GM12865 (cell line): ENCODE results near the gene MTUS2.

Experiments
- DNase-seq: peaks from one replicate; pipeline ENCODE4 v3.0.0; 2010; ENCODE audit warnings: low read depth
- H3K4me3 ChIP-seq: 2 replicates; pipeline ENCODE4 v1.5.1; 2011; ENCODE audit warnings: mild to moderate bottlenecking, low read depth, low read length, control low read depth
- TF ChIP-seq, protein P1 (sequence below): IDR thresholded peaks from 2 replicates; pipeline ENCODE4 v1.5.1; 2011; ENCODE audit warnings: low read length, control low read depth, low read depth, inconsistent platforms; ENCODE audit not compliant: insufficient read depth; ENCODE audit errors: missing control alignments

The MTUS2 gene

DNA sequence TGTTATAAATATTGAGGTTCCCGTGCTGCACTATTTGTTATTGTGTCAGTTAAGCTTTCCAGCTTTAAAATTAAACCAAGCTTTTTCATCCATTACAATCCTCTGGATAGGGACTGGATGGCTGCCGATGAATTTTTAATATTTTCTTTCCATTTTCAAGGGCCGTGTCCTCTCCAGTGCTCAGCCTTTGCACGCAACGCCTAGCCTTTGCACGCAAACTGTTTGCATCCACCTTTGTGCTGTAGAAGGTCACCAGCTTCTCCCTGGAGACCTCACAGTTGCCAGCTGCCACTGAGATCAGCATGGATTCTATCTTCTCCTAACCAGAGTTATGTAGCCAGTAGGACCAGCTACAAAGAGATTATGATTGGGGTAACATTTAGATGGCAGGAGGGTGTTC lies 534.9 kb downstream of the MTUS2 start:
- DNase-seq, result no peak
- no peak overlapping the region for H3K4me3 ChIP-seq
- TF ChIP-seq, protein P1, sequence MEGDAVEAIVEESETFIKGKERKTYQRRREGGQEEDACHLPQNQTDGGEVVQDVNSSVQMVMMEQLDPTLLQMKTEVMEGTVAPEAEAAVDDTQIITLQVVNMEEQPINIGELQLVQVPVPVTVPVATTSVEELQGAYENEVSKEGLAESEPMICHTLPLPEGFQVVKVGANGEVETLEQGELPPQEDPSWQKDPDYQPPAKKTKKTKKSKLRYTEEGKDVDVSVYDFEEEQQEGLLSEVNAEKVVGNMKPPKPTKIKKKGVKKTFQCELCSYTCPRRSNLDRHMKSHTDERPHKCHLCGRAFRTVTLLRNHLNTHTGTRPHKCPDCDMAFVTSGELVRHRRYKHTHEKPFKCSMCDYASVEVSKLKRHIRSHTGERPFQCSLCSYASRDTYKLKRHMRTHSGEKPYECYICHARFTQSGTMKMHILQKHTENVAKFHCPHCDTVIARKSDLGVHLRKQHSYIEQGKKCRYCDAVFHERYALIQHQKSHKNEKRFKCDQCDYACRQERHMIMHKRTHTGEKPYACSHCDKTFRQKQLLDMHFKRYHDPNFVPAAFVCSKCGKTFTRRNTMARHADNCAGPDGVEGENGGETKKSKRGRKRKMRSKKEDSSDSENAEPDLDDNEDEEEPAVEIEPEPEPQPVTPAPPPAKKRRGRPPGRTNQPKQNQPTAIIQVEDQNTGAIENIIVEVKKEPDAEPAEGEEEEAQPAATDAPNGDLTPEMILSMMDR, result no peak

DNA sequence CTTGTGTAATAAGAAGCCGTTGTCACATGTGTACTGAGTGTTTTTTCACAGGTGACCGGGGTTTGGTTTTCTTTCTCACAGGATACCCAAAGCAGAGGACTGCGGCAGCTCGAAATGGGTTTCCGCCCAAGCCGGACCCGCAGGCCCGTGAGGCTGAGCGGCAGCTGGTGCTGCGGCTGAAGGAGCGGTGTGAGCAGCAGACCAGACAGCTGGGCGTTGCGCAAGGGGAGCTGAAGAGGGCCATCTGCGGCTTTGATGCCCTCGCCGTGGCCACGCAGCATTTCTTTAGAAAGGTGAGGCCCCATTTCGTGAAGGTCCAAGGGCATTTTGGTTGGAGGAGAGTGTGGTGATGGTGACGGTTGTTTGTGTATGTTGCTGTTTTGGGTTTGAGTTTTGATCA lies 539.0 kb downstream of the MTUS2 start:
- TF ChIP-seq, protein P1, result no peak
- no peak for DNase-seq
- H3K4me3 ChIP-seq, result no peak overlapping the region

DNA sequence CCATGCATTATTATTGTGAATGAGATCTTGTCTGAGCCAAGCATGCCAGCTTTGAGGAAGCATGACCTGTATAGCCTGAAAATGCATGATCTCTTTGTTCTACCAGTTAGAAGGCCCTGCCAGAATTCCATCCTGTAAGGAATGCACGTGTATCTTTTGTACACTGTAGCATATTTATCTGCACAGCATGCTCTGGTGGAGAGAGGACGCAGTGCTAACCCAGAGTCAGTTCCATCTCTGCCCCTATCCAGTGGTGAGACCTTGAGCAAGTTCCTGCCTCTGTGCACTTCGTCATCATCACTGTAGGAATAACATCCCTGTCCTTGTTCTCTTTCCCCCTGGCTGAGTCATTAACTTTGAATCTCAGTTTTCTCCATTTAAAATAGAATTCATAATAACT lies 541.6 kb downstream of the MTUS2 start:
- no peak for DNase-seq
- no peak overlapping the region for H3K4me3 ChIP-seq
- TF ChIP-seq, protein P1, result no peak

DNA sequence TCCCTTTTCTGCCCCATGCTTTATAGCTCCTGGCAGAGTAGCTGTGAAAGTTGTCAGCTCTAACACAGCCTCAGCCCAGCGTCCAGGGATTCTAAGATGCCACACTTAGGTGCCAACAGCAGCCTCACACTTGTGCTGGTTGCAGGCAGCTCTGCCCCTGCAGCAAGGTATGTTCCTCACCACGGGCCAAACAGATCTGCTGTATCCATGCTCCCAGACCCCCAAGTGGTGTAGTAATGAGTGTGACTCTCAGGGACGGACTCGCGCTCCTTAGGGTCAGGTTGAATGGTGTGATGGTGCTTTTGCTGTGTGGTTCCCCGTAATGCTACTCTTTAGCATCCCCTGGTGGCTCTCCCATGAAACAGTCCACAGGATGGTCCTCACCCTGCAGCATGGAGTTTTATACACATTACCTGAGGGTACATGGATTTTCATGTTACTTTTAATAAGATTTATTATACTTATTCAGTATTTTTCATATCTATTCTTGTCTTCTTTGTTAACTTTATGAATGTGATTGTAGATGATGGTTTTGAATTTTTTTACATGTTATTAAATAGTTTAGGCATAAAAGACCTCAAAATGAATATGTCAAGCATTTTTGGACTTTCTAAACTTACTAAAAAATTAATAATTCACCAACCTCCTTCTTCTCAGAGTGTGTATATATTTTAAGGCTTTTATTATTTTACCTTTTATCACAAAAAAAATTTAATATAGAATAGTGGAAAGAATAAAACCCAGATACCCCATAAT lies 542.9 kb downstream of the MTUS2 start:
- peak; percentile 72 for DNase-seq
- no peak overlapping the region for H3K4me3 ChIP-seq
- TF ChIP-seq, protein P1, result peak; percentile 100

DNA sequence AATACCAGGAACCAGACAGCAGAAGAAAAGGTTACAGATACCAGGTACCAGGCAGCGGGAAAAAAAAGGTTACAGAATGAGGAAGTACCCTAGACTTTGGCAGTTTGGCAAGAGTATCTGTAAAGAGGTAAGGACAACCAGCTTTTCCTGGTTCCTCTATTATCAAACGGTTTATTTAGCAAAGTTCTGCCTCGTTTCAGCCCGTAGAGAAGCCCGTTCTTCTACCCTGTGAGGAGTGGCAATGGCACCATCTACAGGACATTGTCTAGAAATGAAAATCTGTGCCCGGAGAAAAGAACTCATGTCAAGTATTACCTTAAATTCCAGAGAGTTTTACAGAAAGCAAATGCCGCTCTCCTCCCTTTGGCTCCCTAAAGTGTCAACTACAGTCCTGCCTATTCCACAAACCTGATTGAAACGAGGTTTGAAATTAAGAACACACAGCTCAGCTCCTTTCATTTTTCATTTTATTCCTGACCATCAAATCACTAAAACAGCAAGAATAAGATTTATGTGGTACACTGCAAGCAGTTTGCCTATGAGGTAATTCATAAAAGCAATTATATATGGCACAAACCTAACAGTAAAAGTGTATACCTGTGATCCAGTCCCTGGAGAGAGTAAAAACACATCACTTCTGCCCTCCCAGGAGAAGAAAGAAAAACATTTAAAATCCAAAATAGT lies 549.1 kb downstream of the MTUS2 start:
- H3K4me3 ChIP-seq, result no peak overlapping the region
- peak; percentile 44 for DNase-seq
- TF ChIP-seq, protein P1, result peak; percentile 49

DNA sequence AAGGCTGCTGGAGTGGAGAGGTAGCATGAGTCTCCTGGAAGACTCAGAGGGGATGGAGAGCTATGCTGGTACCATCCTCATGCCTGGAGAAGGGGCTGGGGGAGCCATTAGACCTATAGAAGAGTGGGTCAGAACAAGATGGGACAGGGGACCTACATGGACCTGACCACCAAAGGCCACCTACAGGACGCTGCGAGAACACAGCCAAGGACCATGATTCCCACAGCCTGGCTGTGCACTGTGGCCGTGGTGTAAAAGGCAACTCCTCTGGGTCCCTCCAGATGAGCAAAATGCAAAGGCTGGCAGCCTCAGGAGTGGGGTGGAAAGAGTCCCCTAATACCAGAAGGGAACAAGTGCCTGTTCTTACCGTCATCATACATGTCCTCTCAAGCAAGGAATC lies 559.1 kb downstream of the MTUS2 start:
- DNase-seq, result no peak
- no peak overlapping the region for H3K4me3 ChIP-seq
- TF ChIP-seq, protein P1, result no peak
